ENCODE data around the gene GAB2.

- TF ChIP-seq EZH2 (IDR thresholded peaks at IDR 0.05; ENCODE audit: borderline replicate concordance, low read length), result no peak
- no peak for TF ChIP-seq CTCF (IDR thresholded peaks at IDR 0.05; ENCODE audit: low read length)
Observed at GRCh38 chr11:78176605-78177141, 240.9 kb downstream of the GAB2 start.
